Measurements from ENCODE around the gene THADA.

Gene THADA

GRCh38 chr2:43379494-43379893 is 216.3 kb downstream of the THADA start:
- no peak for DNase-seq

GRCh38 chr2:43377327-43377726 is 218.5 kb downstream of the THADA start:
- DNase-seq = no peak

GRCh38 chr2:43376523-43377198 is 219.2 kb downstream of the THADA start:
- no peak for DNase-seq

GRCh38 chr2:43375746-43376522 is 219.9 kb downstream of the THADA start:
- DNase-seq = no peak

DNA sequence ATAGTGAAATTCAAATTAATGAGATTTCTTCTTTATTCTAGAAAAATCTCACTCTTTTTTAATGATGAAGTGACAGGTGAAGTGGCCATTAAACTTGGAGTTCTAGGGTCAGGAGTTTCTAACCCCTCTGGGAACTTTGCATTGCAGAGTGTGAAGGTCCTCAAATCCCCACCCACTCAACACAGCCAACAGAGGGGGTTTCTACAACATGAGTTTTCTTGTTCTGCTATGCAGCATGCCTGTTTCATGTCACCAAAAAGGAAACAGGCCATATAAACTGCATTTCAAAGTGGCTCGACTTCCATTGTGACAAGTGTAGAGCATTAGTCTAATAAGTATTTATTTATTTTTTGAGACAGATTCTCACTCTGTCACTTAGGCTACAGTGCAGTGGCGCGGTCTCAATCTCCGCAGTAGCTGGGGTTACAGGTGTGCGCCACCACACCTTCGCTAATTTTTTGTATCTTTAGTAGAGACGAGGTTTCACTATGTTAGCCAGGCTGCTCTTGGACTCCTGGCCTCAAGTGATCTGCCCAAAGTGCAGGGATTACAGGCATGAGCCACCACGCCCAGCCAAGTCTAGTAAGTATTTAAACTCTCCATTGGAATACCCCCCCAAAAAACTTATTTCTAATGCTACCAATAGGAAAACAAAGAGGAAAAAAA is 223.3 kb downstream of the THADA start:
- DNase-seq = no peak

GRCh38 chr2:43370705-43371104 is 225.1 kb downstream of the THADA start:
- no peak for DNase-seq

DNA sequence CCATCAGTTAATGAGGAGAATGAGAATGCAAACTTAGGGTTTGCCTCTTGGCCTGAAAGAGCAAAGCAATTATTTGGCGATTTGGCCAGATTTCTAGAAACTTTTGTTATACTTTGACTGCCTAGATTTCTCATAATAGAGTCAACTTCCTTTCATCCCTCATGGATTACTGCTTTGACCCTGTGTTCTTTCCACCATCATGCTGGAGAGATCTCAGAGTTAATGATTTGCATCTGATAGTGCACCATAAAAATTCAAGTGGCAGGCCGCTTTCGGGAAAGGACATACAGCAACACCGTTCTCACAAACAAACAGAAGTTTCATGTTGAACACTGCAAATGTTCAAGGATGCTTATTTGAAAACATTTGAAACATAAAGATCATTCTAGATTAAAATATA is 225.7 kb downstream of the THADA start:
- no peak for DNase-seq

DNA sequence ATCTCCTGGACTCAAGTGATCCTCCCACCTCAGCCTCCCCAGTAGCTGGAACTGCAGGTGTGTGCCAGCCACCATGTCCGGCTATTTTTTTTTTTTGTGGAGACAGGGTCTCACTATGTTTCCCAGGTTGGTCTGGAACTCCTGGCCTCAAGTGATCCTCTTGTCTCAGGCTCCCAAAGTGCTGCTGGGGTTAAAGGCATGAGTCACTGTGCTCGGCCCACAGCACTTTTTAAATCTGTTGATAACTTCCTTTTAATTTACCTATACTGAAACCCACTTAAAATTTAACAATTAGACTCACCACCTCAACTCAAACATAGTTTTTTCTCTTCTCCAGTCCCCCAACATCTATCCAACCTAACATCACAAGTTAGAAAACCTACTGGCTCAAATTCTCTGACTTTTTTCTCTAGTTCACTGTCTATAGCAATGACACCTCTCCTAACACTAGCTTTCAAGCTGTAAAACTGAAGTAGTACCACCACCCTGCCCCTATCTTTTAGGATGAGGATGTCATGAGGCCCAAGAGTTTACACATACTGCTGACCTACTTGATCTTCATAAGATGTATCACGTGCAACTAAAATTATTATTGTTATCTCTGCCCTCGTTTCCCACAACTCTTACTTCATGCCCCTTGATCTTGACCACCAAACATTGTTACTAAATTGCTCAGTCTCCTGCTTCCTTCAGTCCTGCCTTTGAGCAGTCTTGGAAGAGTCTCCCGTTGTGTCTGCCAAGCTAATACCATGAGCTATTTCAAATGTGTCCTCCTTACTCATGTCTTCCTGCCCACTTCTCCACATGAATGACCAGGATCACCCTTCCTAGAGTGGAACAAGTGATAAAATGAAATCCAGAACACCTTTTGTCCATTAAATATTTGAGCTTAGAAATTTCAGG is 227.1 kb downstream of the THADA start:
- DNase-seq = no peak

GRCh38 chr2:43367012-43367782 is 228.6 kb downstream of the THADA start:
- no peak for DNase-seq

DNA sequence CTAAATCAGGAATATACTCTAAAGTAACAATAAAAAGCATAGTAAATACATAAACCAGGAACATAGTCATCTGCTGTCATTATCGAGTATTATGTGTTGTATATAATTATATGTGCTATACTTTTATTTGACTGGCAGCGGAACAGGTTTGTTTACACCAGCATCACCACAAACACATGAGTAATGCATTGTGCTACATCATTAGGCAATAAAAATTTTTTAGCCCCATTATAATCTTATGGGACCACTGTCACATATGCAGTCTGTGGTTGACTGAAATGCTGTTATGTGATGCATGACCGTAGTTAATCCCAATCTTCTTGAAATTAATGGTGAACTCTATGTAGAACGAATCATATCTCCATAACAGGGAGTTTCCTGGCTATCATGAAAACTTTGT is 232.7 kb downstream of the THADA start:
- DNase-seq = no peak

DNA sequence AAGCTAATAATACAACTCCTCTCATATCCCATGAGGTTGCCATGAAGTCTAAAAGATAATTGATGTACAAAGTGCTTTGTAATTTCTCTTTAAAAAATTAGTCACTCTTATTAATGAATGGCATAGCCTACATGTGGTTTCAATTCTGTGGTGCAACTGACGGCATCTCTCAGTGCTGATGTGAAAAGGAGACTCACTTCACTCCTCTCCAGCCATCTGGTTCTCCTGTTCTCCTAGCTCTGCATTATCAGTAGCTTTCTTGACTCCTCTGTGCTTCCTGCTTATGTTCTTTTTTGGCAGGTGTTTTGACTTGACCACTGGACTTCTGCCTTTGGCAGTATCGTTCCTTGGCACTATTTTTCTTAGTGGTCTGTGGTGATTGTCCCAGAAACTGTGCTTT is 234.6 kb downstream of the THADA start:
- DNase-seq = no peak

GRCh38 chr2:43360137-43360536 is 235.7 kb downstream of the THADA start:
- DNase-seq = no peak

GRCh38 chr2:43358410-43359201 is 237.2 kb downstream of the THADA start:
- DNase-seq = no peak

- no peak for DNase-seq
These were observed 239.1 kb downstream of the THADA start for GRCh38 chr2:43356774-43357173.

GRCh38 chr2:43355399-43355798 is 240.4 kb downstream of the THADA start:
- no peak for DNase-seq

DNA sequence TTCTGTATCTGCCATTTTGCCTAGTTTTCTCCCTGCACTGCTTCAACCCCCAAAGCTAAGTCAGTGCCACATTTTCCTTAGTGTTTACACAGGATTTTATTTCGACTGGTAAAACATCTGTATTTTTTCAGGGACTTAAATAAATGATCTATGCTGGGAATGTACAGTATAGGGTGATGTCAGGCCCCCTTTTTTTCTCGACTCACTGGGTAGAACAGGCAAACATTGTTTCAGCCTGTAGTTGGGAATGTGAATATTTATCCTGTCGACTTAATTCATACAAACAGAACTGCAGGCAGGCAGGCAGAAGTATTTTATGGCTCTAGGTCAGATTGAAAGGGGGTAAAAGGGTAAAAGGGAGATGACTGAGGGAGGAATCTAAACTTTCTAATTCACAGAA is 245.9 kb downstream of the THADA start:
- no peak for DNase-seq

DNA sequence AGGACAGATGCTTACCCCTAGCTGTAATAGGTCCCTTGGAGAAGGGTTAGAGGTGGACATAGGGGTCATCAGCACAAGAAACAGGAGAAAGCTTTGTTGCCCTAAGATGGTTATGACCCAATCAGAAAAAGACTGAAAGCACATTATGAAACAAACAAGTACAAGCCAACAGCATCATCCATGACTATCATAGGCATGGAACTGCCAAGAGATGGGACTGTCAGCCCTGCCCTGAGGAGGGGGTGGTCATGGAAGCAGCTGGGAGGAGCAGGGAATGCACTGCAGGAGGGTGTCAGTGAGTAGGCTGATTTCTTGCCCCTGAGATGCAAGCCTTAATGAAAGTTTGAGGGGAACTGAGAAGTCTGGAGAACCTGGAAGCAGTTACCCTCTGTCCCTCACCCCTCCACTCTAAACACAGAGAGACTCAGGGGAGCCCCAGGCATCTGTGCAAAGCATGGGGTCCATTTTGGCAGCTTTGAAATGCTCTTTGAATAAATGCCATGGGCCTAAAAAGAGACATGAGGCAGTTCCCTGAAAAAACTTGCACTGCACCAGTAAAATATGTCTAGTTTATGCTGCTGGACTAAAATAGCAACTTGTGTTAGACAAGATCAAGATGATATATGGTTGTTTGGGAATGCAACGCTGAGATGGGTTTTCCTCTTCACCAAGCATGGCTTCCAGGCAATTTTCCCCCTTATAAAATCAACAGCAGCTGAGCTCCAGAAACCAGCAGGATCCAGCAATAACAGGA is 246.8 kb downstream of the THADA start:
- no peak for DNase-seq

DNA sequence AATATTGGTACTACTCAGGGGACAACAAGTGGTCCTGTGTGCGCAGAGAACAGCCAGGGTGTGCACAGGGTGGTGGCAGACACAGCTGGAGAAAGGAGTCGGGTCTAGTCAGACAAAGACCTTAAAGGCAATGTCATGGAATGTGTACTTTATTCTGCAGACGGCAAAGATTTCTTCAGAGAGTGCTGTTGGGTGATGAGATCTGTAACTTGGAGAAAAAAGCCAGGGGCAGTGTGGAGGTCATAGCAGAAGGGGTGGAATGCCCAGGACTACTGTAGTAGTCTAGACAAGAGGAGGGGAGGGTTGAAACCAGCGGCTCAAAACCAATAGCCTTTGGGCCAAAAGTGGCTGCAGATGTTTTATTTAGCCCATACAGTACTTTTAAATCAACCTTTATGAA is 248.1 kb downstream of the THADA start:
- no peak for DNase-seq

DNA sequence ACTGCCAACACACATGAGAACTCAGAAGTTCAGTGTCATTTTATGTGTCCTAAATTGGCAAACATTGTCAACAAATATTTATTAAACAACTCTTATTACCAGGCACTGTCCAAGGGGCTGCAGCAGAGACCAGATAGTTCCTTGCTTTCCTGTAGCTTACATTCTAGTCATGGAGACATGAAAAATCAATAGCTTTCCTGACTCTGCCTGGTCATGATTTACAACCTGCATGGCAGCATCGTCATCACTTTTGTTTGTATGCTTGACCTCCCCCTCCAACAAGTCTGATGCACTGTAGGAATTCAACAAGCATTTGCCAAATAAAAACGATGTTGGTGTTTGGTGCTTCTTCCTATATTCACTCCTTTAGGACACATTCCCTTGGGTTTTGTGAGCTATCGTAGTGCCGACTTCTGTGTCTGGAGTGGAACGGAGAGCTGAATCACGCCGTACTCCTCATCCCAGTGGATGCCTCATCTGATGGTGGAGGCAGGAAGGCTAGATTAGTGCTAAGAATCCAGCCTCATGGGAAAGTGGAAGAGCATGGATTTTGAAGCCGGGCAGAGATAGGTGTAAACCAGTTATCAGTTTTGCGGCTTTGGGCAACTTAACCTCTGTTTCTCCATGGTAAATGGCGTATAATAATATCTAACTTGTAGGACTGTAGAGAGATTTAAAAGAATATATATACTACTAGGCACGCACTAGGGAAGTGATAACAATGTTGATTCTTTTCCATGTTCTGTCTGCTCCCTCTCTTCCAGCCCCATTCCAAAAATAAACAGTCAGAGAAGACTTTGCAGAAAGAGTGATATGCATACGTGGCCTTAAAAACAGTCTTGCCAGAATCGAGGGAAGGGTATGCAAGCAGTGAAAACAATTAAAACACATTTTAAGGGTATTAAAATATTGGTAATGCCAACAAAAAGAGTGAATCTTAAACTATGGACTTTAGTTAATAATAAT is 249.0 kb downstream of the THADA start:
- no peak for DNase-seq

All from CD4-positive, alpha-beta T cell treated with Interleukin-4 for 1 hour (primary cell).